Mesenteric fat pad (tissue), 1 donor: ENCODE data around the gene AHSA1. TPM values are rescaled to one million over a fixed set of nuclear protein-coding genes. Genes with fewer than 3 reads are reported as not detected.
A peak's percentile ranks its signal among the peaks of the same experiment; 100 is the strongest.
"Not testable (repeated sequence)": the region's sequence is repeated elsewhere in the genome, so short reads cannot be mapped to it uniquely, and the experiment has no call there.

ENCODE experiments used
- DNase-seq: peaks from one replicate; pipeline ENCODE4 v3.0.0-alpha.2; 2020; ENCODE audit warnings: low spot score
- long read RNA-seq: library from polyadenylated mRNA; unstranded; transcript quantifications from one replicate; pipeline ENCODE4 v2.0.0, GENCODE V29; 2020
- total RNA-seq: library from RNA; stranded (reverse); fragmentation: NEBNext Ultra II Directional; extraction: Animal tissue kit (Norgen Biotek cat#: 25700); gene quantifications from one replicate; pipeline ENCODE4 v1.2.1, GENCODE V29; 2021
- donor health status: DM: yes; HTN: yes; CAD: no.

AHSA1 gene
- 120 TPM for total RNA-seq
- long read RNA-seq, transcript AHSA1-201 (9 exons, 1,402 nt), result major isoform, 140 of 149 reads
- long read RNA-seq, partial matches to known transcripts, result 1 of 149 reads
- long read RNA-seq, other reads (novel, unspliced or antisense), result 3 of 149 reads

GRCh38 chr14:77457522-77458248 lies at the start of gene AHSA1, which contains the start of gene VIPAS39:
TSS of gene AHSA1 (plus strand) at chr14:77458093. CDS start at chr14:77458190, 97 bp downstream.
TSS of gene VIPAS39 (minus strand) at chr14:77457601. CDS start at chr14:77454102, 3,499 bp downstream.
- DNase-seq, result peak; percentile 94

- no peak for DNase-seq
Observed at GRCh38 chr14:77409131-77409533, 48.8 kb upstream of the AHSA1 start.

- not testable (repeated sequence) for DNase-seq
Observed at GRCh38 chr14:77415403-77416030, 42.4 kb upstream of the AHSA1 start.

GRCh38 chr14:77416098-77416497 lies 41.8 kb upstream of the AHSA1 start:
- not testable (repeated sequence) for DNase-seq

GRCh38 chr14:77416836-77417235 lies 41.1 kb upstream of the AHSA1 start:
- DNase-seq, result no peak

GRCh38 chr14:77421201-77421600 lies 36.7 kb upstream of the AHSA1 start:
- DNase-seq, result no peak

GRCh38 chr14:77423423-77423822 lies 34.5 kb upstream of the AHSA1 start, which contains the start of gene NOXRED1:
TSS of gene NOXRED1 (minus strand) at chr14:77423523. CDS start at chr14:77422889, 634 bp downstream.
- no peak for DNase-seq

- no peak for DNase-seq
Observed at GRCh38 chr14:77424862-77425261, 33.0 kb upstream of the AHSA1 start.

GRCh38 chr14:77426396-77426795 lies 31.5 kb upstream of the AHSA1 start:
- DNase-seq, result no peak

GRCh38 chr14:77436042-77436441 lies 21.9 kb upstream of the AHSA1 start:
- DNase-seq, result no peak

- no peak for DNase-seq
Observed at GRCh38 chr14:77438596-77438995, 19.3 kb upstream of the AHSA1 start.

- DNase-seq, result no peak
Observed at GRCh38 chr14:77439861-77440260, 18.0 kb upstream of the AHSA1 start.

- no peak for DNase-seq
Observed at GRCh38 chr14:77442196-77442595, 15.7 kb upstream of the AHSA1 start.

GRCh38 chr14:77455966-77456640 lies 1.8 kb upstream of the AHSA1 start:
- no peak for DNase-seq

- no peak for DNase-seq
Observed at GRCh38 chr14:77457115-77457521, 775 bp upstream of the AHSA1 start.

- no peak for DNase-seq
Observed at GRCh38 chr14:77458249-77458950, 507 bp downstream of the AHSA1 start.

- DNase-seq, result no peak
Observed at GRCh38 chr14:77459072-77459723, 1.3 kb downstream of the AHSA1 start.

GRCh38 chr14:77467801-77468200 lies 9.9 kb downstream of the AHSA1 start:
- DNase-seq, result no peak

- no peak for DNase-seq
Observed at GRCh38 chr14:77469067-77469505, 11.2 kb downstream of the AHSA1 start.

- no peak for DNase-seq
Observed at GRCh38 chr14:77469539-77469938, 11.6 kb downstream of the AHSA1 start.
